Measurements from ENCODE around the gene CRYBA1. TPM values are rescaled to one million over a fixed set of nuclear protein-coding genes. Genes with fewer than 3 reads are reported as not detected.

CRYBA1 gene
- total and polyA plus RNA-seq, 2 of the 8 experiments (the other 6 are each of a cell fraction or from before 2014, with no cell fraction given) = not detected

DNA sequence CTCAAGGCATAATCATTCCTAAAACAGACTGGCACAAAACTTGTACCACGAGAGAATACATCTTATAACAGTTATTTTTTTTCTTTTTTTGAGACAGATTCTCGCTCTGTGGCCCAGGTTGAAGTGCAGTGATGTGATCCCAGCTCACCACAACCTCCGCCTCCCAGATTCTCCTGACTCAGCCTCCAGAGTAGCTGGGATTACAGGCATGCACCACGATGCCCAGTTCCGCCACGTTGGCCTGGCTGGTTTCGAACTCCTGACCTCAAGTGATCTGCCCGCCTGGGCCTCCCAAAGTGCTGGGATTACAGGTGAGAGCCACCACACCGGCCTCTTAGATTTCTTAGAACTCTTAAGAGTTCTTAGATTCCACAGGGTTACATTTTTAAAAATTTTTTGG, 43.2 kb downstream of the CRYBA1 start:
- H3K79me2 ChIP-seq (ENCODE audit: control insufficient read depth in 1 of 2, insufficient read depth in 2 of 2, low read length in 2 of 2) = peaks cover 43 to 89% of the 10 kb centered on the region in 2 experiments
- no peak overlapping the region for H3K9ac ChIP-seq (replicated peaks in 1 of 4; ENCODE audit: extremely low read depth in 1 of 4, low read depth in 3 of 4, low read length in 3 of 4)
- DNase-seq (ENCODE audit: low read depth in 1 of 2, low spot score in 2 of 2) (no peak), FAIRE-seq (no peak)
- no peak overlapping the region for H2BK12ac ChIP-seq (ENCODE audit: low read depth, low read length)
- H4K20me1 ChIP-seq (replicated peaks in 1 of 2; ENCODE audit: control insufficient read depth in 1 of 2, insufficient read depth in 2 of 2, low read length in 2 of 2) = peaks cover 37 to 38% of the 10 kb centered on the region in 2 experiments
- no peak overlapping the region for H2AFZ ChIP-seq (ENCODE audit: low read length)
- no peak overlapping the region for H4K8ac ChIP-seq (ENCODE audit: extremely low read depth, insufficient read depth, low read length)
- no peak overlapping the region for H3K4me3 ChIP-seq (ENCODE audit: extremely low read depth in 1 of 4, insufficient read depth in 2 of 4, low read depth in 3 of 4, low read length in 4 of 4)
- H3K27ac ChIP-seq (ENCODE audit: low read depth, low read length) = no peak overlapping the region
- no peak overlapping the region for H3K23ac ChIP-seq (ENCODE audit: insufficient read length)
- ChIA-PET POLR2A (ENCODE audit: partially characterized antibody) (interaction anchor here (1.4 to 7.1 kb wide), 2 partner anchors 9 to 27 kb away, joined by 3 to 83 read pairs; no protein-coding TSS in a partner anchor), CTCF (ENCODE audit: partially characterized antibody) (interaction anchor here (0.9 to 3.4 kb wide), 6 partner anchors 10 to 302 kb away, joined by 3 to 23 read pairs (median 4); no protein-coding TSS in a partner anchor)
- H2BK120ac ChIP-seq (replicated peaks; ENCODE audit: low read depth, low read length) = no peak overlapping the region
- WGBS, 2 experiments (ENCODE audit: extremely low coverage in 1 of 2, insufficient coverage in 1 of 2, insufficient read length in 1 of 2, insufficient replicate concordance in 2 of 2, low coverage in 1 of 2, low lambda C conversion rate in 2 of 2, missing lambda C conversion rate in 1 of 2) = 95% methylated on average over 9 of the region's 9 CpGs; no CpG with 5 or more reads in 1 of the 2 experiments
- no peak overlapping the region for H3K56ac ChIP-seq (replicated peaks; ENCODE audit: insufficient read length, low read depth, low read length)
- H2BK5ac ChIP-seq (ENCODE audit: low read depth, low read length) = no peak overlapping the region
- H3K14ac ChIP-seq (ENCODE audit: insufficient read length) = no peak overlapping the region
- no peak overlapping the region for H4K91ac ChIP-seq (replicated peaks; ENCODE audit: insufficient read length, low read length)
- H2AK5ac ChIP-seq (ENCODE audit: low read depth, low read length) = no peak overlapping the region
- H3K79me1 ChIP-seq (ENCODE audit: low read depth, low read length) = peaks cover 3% of the 10 kb centered on the region; the same call in 1 of the 2 replicates
- no peaks in the 10 kb centered on the region for H3K27me3 ChIP-seq (replicated peaks in 1 of 4; ENCODE audit: control insufficient read depth in 3 of 4, extremely low read depth in 1 of 4, insufficient read depth in 3 of 4, low read length in 3 of 4)
- no peak overlapping the region for H4K5ac ChIP-seq (ENCODE audit: insufficient read length, low read depth, low read length)
- no peak overlapping the region for H3K18ac ChIP-seq (ENCODE audit: extremely low read depth, low read length)
- H3K4me2 ChIP-seq (ENCODE audit: insufficient read depth in 1 of 2, low read depth in 2 of 2, low read length in 2 of 2) = peak overlapping the region; percentile 18 to 92; a peak in 2 of 4 replicates
- no peak overlapping the region for H3K4ac ChIP-seq (replicated peaks; ENCODE audit: insufficient read length, low read depth, low read length)
- H2BK15ac ChIP-seq (ENCODE audit: low read length) = no peak overlapping the region
- H3K23me2 ChIP-seq (ENCODE audit: low read depth, low read length) = peaks cover 2% of the 10 kb centered on the region; the same call in 1 of the 2 replicates
- peaks cover 19 to 49% (median 26%) of the 10 kb centered on the region in 4 experiments for H3K36me3 ChIP-seq (ENCODE audit: control insufficient read depth in 2 of 4, insufficient read depth in 4 of 4, low read length in 3 of 4)
- no peak overlapping the region for H2BK20ac ChIP-seq (ENCODE audit: low read length)
- no peaks in the 10 kb centered on the region for H3K9me3 ChIP-seq (ENCODE audit: insufficient read depth in 2 of 2, low read depth in 1 of 2, low read length in 1 of 2)
- H3K4me1 ChIP-seq (replicated peaks in 1 of 4; ENCODE audit: control insufficient read depth in 3 of 4, insufficient read depth in 4 of 4, low read length in 3 of 4) = peaks cover 0 to 2% (median under 1%) of the 10 kb centered on the region in 4 experiments; a peak in 2 of 7 replicates
- TF ChIP-seq, protein P1, sequence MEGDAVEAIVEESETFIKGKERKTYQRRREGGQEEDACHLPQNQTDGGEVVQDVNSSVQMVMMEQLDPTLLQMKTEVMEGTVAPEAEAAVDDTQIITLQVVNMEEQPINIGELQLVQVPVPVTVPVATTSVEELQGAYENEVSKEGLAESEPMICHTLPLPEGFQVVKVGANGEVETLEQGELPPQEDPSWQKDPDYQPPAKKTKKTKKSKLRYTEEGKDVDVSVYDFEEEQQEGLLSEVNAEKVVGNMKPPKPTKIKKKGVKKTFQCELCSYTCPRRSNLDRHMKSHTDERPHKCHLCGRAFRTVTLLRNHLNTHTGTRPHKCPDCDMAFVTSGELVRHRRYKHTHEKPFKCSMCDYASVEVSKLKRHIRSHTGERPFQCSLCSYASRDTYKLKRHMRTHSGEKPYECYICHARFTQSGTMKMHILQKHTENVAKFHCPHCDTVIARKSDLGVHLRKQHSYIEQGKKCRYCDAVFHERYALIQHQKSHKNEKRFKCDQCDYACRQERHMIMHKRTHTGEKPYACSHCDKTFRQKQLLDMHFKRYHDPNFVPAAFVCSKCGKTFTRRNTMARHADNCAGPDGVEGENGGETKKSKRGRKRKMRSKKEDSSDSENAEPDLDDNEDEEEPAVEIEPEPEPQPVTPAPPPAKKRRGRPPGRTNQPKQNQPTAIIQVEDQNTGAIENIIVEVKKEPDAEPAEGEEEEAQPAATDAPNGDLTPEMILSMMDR (IDR thresholded peaks at IDR 0.05; ENCODE audit: control extremely low read depth in 1 of 3, insufficient read depth in 1 of 3, low read depth in 1 of 3, low read length in 3 of 3) = no peak
- TF ChIP-seq, protein P2, sequence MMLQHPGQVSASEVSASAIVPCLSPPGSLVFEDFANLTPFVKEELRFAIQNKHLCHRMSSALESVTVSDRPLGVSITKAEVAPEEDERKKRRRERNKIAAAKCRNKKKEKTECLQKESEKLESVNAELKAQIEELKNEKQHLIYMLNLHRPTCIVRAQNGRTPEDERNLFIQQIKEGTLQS (IDR thresholded peaks at IDR 0.05; ENCODE audit: insufficient read depth, low read depth, low read length) = no peak
- no peak for TF ChIP-seq PHF8 (conservative IDR thresholded peaks at IDR 0.05; ENCODE audit: low read depth, low read length)
- no peak for TF ChIP-seq HDAC2 (IDR thresholded peaks at IDR 0.05; ENCODE audit: borderline replicate concordance in 1 of 2, low read depth in 2 of 2, low read length in 2 of 2)
